Kidney tubule cell (primary cell): Measurements from ENCODE around the gene LYG1.

Experiments
- DNase-seq: peaks from one replicate; pipeline ENCODE4 v3.0.0-alpha.2; 2018; ENCODE audit warnings: low spot score

LYG1 gene

GRCh38 chr2:99275882-99276281 is 25.1 kb downstream of the LYG1 start:
- no peak for DNase-seq

GRCh38 chr2:99261242-99261641 is 39.8 kb downstream of the LYG1 start:
- no peak for DNase-seq

DNA sequence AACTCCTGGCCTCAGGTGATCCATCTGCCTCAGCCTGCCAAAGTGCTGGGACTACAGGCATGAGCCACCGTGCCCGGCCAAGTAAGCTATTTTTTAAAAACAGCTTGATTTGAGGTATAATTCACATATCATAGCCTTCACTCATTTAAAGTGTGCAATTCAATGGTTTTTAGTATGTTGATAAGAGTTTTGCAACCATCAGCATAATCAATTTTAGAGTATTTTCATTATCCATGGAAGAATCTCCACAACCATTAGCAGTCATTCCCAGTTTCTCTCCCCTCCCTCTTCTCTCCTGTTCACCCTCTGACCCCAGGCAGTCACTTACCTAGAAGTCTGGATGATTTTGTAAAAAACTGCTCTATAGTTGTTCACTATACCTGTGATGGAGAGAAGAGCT is 40.8 kb downstream of the LYG1 start:
- no peak for DNase-seq

DNA sequence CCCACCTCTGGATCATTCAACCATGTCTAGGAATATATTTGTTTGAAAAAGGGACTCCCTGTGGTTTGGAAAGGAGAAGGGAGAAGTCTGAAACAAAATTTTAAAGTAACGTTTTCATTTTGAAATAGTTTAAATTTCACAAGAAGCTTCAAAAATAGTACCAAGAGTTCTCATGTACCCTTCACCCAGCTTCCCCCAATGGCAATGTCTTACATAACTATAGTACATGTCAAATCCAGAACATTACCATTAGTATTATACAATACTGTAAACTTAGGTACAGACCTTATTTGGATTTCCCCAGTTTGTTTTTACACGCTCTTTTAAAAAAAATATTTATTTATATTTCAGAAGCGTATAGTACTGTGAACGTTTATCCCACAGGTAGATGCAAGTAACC is 41.5 kb downstream of the LYG1 start:
- DNase-seq: no peak

GRCh38 chr2:99256677-99257076 is 44.3 kb downstream of the LYG1 start:
- peak; percentile 89 for DNase-seq

DNA sequence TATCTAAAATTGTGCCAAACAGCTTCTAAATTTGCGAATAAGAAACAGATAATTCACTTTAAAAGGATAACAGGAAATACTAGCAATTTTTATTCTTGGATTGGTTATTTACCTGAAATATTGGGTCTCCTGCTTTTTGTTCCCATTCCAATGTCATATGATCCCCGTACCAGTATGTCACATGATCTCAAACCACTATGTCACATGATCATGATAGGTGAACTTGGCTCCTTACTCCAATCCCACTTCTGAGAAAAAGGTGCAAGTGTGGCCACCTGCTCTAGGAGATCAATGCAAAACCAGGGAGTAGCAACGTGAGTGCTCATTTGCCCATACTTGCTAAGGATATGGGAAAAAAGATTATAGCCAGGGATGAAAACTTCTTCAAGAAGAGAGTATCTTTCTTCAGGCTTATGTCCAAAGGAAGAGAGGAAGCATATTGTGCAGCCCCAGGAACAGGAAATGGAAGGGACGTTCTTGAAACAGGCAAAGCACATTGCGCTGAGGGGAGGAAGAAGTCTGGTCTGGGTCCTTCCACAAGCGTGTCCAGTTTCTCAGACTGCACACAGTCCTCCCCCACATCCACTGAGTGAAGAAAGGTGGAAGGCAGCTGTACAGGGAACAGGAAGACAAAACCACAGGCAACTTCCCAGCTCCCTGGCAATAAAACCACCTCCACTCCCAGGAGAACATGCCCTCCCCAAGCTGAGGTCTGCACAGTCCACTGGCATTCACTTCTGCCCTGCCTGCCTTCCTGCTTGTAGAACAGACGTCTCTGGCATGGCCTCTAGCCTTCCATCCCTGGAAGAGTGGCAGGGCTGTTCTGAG is 45.3 kb downstream of the LYG1 start, which contains the start of gene LYG2:
TSS of gene LYG2 (minus strand) at position 176 of the 828 bp plus-strand sequence. CDS start 1,406 bp downstream, outside the sequence.
- peak; percentile 26 for DNase-seq

- DNase-seq: no peak
Observed at GRCh38 chr2:99249951-99250350, 51.0 kb downstream of the LYG1 start.

DNA sequence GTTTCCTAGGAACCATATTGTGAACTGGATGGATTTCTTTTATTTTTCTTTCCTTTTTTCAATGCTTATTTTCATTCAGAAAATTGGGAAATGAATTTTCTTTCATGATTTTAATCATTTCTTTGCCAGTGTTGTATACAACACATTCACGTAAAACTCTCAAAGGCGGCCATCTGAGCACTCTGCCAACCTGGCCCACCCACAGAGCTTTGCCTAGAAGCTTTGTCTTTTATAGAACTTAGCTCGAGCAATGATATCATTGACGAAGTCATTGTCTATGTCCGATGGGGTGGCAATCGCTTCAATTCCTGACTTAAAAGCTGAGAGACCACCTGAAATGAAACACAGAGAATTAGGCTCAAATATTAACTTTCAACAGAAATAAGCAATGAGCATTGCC is 58.8 kb downstream of the LYG1 start:
- DNase-seq: no peak

- no peak for DNase-seq
Observed at GRCh38 chr2:99240431-99240830, 60.6 kb downstream of the LYG1 start.

GRCh38 chr2:99238599-99238998 is 62.4 kb downstream of the LYG1 start:
- DNase-seq: no peak
